ENCODE data around the gene ANKRD11. TPM values are rescaled to one million over a fixed set of nuclear protein-coding genes. Genes with fewer than 3 reads are reported as not detected.

ANKRD11 gene
- total RNA-seq, 1 experiment from 2014 or later, result 297 TPM

GRCh38 chr16:89446975-89447293, 43.4 kb downstream of the ANKRD11 start:
- Mint-ChIP-seq H3K4me1 (ENCODE audit: low read depth, unreplicated experiment) (peaks cover 62% of the 10 kb centered on the region), H3K27ac (ENCODE audit: unreplicated experiment) (peak overlapping the region; percentile 19), H3K4me3 (ENCODE audit: unreplicated experiment) (no peak overlapping the region), H3K36me3 (ENCODE audit: insufficient read depth, unreplicated experiment) (peaks cover 62% of the 10 kb centered on the region), H3K27me3 (ENCODE audit: insufficient read depth, unreplicated experiment) (no peaks in the 10 kb centered on the region), H3K9me3 (ENCODE audit: unreplicated experiment) (no peaks in the 10 kb centered on the region)
- intact Hi-C loops (cut with micrococcal nuclease; ENCODE audit: unreplicated experiment), result no loop called here
- TF ChIP-seq CTCF (IDR thresholded peaks at IDR 0.05; ENCODE audit: insufficient read depth in 1 of 2, low read depth in 1 of 2, low read length in 1 of 2, severe bottlenecking in 1 of 2, unreplicated experiment in 1 of 2), result no peak
- Histone ChIP-seq H3K4me3 (ENCODE audit: low read depth, low read length) (no peak overlapping the region), H3K4me1 (peaks cover 48% of the 10 kb centered on the region), H3K36me3 (ENCODE audit: control insufficient read depth, insufficient read depth, low read length) (peaks cover 1% of the 10 kb centered on the region; the same call in 1 of the 2 replicates), H3K27me3 (replicated peaks; ENCODE audit: control insufficient read depth, insufficient read depth, low read length) (no peaks in the 10 kb centered on the region), H3K9me3 (no peaks in the 10 kb centered on the region)
- CTCF ChIA-PET, result no interaction called here
- POLR2A ChIA-PET, result no interaction called here
- no peak for DNase-seq
- no TSS peak for BruUV-seq (replicated peaks)

GRCh38 chr16:89446136-89446974, 44.0 kb downstream of the ANKRD11 start:
- Mint-ChIP-seq H3K27ac (ENCODE audit: unreplicated experiment) (peak overlapping the region; percentile 19), H3K36me3 (ENCODE audit: insufficient read depth, unreplicated experiment) (peaks cover 60% of the 10 kb centered on the region), H3K27me3 (ENCODE audit: insufficient read depth, unreplicated experiment) (no peaks in the 10 kb centered on the region), H3K4me1 (ENCODE audit: low read depth, unreplicated experiment) (peaks cover 62% of the 10 kb centered on the region), H3K4me3 (ENCODE audit: unreplicated experiment) (no peak overlapping the region), H3K9me3 (ENCODE audit: unreplicated experiment) (no peaks in the 10 kb centered on the region)
- no TSS peak for BruUV-seq (replicated peaks)
- H3K27me3 ChIP-seq (replicated peaks; ENCODE audit: control insufficient read depth, insufficient read depth, low read length), result no peaks in the 10 kb centered on the region
- DNase-seq, result no peak
- intact Hi-C loops (cut with micrococcal nuclease; ENCODE audit: unreplicated experiment), result no loop called here
- CTCF ChIA-PET, result no interaction called here
- H3K4me1 ChIP-seq, result peaks cover 48% of the 10 kb centered on the region
- peaks cover 1% of the 10 kb centered on the region; the same call in 1 of the 2 replicates for H3K36me3 ChIP-seq (ENCODE audit: control insufficient read depth, insufficient read depth, low read length)
- no peak overlapping the region for H3K4me3 ChIP-seq (ENCODE audit: low read depth, low read length)
- POLR2A ChIA-PET, result interaction anchor here (0.6 kb wide), 1 partner anchor 510 kb away, joined by 3 read pairs; no protein-coding TSS in a partner anchor
- TF ChIP-seq CTCF (IDR thresholded peaks at IDR 0.05; ENCODE audit: insufficient read depth in 1 of 2, low read depth in 1 of 2, low read length in 1 of 2, severe bottlenecking in 1 of 2, unreplicated experiment in 1 of 2), result no peak
- no peaks in the 10 kb centered on the region for H3K9me3 ChIP-seq

DNA sequence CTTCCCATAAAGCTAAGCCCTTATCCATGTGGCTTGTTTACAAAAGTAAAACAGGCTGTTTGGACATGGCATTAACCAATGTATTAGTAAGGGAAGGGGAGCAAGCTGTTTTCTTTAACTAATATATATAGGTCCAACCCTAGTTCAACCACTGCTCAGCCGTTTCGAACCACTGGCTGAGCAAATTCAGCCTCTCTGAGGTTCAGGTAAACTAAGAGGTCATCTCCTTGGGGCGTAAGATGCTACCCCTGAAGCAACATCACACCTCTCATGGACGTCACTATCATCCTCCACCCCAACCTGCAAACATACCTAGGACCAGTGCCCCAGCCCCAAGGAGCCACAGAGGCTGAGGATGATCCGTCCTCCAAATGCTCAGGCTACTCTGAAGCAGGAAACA, 45.2 kb downstream of the ANKRD11 start:
- H3K9me3 Mint-ChIP-seq (ENCODE audit: unreplicated experiment), result no peaks in the 10 kb centered on the region

More for the DNA sequence above, 45.2 kb downstream of the ANKRD11 start:
- Histone ChIP-seq H3K4me1 (peaks cover 42% of the 10 kb centered on the region), H3K9me3 (no peaks in the 10 kb centered on the region), H3K27me3 (replicated peaks; ENCODE audit: control insufficient read depth, insufficient read depth, low read length) (no peaks in the 10 kb centered on the region), H3K4me3 (ENCODE audit: low read depth, low read length) (no peak overlapping the region), H3K36me3 (ENCODE audit: control insufficient read depth, insufficient read depth, low read length) (no peaks in the 10 kb centered on the region)
- Mint-ChIP-seq H3K4me1 (ENCODE audit: low read depth, unreplicated experiment) (peaks cover 63% of the 10 kb centered on the region), H3K27me3 (ENCODE audit: insufficient read depth, unreplicated experiment) (no peaks in the 10 kb centered on the region), H3K36me3 (ENCODE audit: insufficient read depth, unreplicated experiment) (peaks cover 57% of the 10 kb centered on the region), H3K4me3 (ENCODE audit: unreplicated experiment) (no peak overlapping the region), H3K27ac (ENCODE audit: unreplicated experiment) (no peak overlapping the region)
- no peak for TF ChIP-seq CTCF (IDR thresholded peaks at IDR 0.05; ENCODE audit: insufficient read depth in 1 of 2, low read depth in 1 of 2, low read length in 1 of 2, severe bottlenecking in 1 of 2, unreplicated experiment in 1 of 2)
- ChIA-PET CTCF (no interaction called here), POLR2A (no interaction called here)
- BruUV-seq (replicated peaks), result no TSS peak
- no peak for DNase-seq
- intact Hi-C loops (cut with micrococcal nuclease; ENCODE audit: unreplicated experiment), result no loop called here

Measured in Caco-2 (cell line).